PC-9 (cell line): ENCODE results near the gene FUT7.
"Not testable (repeated sequence)": the region's sequence is repeated elsewhere in the genome, so short reads cannot be mapped to it uniquely, and the experiment has no call there.

ENCODE experiments used
- EZH2 ChIP-seq: fragments of 200-600 bp; sonication (generic); IDR thresholded peaks from 2 replicates; pipeline ENCODE4 v1.8.0; 2017; ENCODE audit warnings: antibody characterized with exemption, low read depth
- TF ChIP-seq, protein P1 (sequence below): fragments of 200-600 bp; sonication (generic); conservative IDR thresholded peaks from 2 replicates; pipeline ENCODE4 v1.6.1; 2017; ENCODE audit warnings: mixed run types, antibody characterized with exemption, mild to moderate bottlenecking, moderate library complexity

DNA sequence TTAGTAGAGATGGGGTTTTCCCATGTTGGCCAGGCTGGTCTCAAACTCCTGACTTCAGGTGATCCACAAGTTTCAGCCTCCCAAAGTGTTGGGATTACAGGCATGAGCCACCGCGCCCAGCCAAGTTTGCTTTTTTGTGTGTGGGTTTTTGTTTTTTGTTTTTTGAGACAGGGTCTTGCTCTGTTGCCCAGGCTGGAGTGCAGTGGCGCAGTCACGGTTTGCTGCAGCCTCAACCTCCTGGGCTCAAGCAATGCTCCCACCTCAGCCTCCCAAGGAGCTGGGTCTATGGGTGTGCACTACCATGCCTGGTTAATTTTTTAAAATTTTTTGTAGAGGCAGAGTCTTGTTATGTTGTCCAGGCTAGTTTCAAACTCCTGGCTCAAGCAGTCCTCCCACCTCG, 1.6 kb upstream of the FUT7 start:
- TF ChIP-seq, protein P1, sequence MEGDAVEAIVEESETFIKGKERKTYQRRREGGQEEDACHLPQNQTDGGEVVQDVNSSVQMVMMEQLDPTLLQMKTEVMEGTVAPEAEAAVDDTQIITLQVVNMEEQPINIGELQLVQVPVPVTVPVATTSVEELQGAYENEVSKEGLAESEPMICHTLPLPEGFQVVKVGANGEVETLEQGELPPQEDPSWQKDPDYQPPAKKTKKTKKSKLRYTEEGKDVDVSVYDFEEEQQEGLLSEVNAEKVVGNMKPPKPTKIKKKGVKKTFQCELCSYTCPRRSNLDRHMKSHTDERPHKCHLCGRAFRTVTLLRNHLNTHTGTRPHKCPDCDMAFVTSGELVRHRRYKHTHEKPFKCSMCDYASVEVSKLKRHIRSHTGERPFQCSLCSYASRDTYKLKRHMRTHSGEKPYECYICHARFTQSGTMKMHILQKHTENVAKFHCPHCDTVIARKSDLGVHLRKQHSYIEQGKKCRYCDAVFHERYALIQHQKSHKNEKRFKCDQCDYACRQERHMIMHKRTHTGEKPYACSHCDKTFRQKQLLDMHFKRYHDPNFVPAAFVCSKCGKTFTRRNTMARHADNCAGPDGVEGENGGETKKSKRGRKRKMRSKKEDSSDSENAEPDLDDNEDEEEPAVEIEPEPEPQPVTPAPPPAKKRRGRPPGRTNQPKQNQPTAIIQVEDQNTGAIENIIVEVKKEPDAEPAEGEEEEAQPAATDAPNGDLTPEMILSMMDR: not testable (repeated sequence)
- not testable (repeated sequence) for TF ChIP-seq EZH2
